Measurements from ENCODE around the gene PPP2R5E.
A peak's percentile ranks its signal among the peaks of the same experiment; 100 is the strongest.
"Not testable (repeated sequence)": the region's sequence is repeated elsewhere in the genome, so short reads cannot be mapped to it uniquely, and the experiment has no call there.

The PPP2R5E gene

GRCh38 chr14:63543000-63543825, at the start of gene PPP2R5E:
TSS of gene PPP2R5E (minus strand) at chr14:63543377. CDS start at chr14:63539685, 3,692 bp downstream.
- DNase-seq: peak; percentile 99

- not testable (repeated sequence) for DNase-seq
Measured at GRCh38 chr14:63583046-63583445, 39.9 kb upstream of the PPP2R5E start.

- DNase-seq: no peak
Measured at GRCh38 chr14:63581491-63581890, 38.3 kb upstream of the PPP2R5E start.

- no peak for DNase-seq
Measured at GRCh38 chr14:63578300-63578699, 35.1 kb upstream of the PPP2R5E start.

- no peak for DNase-seq
Measured at GRCh38 chr14:63573581-63573980, 30.4 kb upstream of the PPP2R5E start.

GRCh38 chr14:63565448-63565847, 22.3 kb upstream of the PPP2R5E start:
- DNase-seq: peak; percentile 33

GRCh38 chr14:63564318-63564717, 21.1 kb upstream of the PPP2R5E start:
- no peak for DNase-seq

GRCh38 chr14:63563370-63564026, 20.3 kb upstream of the PPP2R5E start:
- DNase-seq: no peak

GRCh38 chr14:63562405-63562804, 19.2 kb upstream of the PPP2R5E start:
- DNase-seq: no peak

GRCh38 chr14:63555572-63555971, 12.4 kb upstream of the PPP2R5E start:
- no peak for DNase-seq

- no peak for DNase-seq
Measured at GRCh38 chr14:63551332-63551731, 8.2 kb upstream of the PPP2R5E start.

- DNase-seq: no peak
Measured at GRCh38 chr14:63547798-63548335, 4.7 kb upstream of the PPP2R5E start.

GRCh38 chr14:63545431-63545830, 2.3 kb upstream of the PPP2R5E start:
- no peak for DNase-seq

- no peak for DNase-seq
Measured at GRCh38 chr14:63544591-63545299, 1.6 kb upstream of the PPP2R5E start.

GRCh38 chr14:63543826-63544406, 739 bp upstream of the PPP2R5E start:
- peak; percentile 74 for DNase-seq

- DNase-seq: peak; percentile 42
Measured at GRCh38 chr14:63542231-63542999, 762 bp downstream of the PPP2R5E start.

GRCh38 chr14:63535918-63536317, 7.3 kb downstream of the PPP2R5E start:
- DNase-seq: no peak

GRCh38 chr14:63533474-63533873, 9.7 kb downstream of the PPP2R5E start:
- DNase-seq: no peak

- no peak for DNase-seq
Measured at GRCh38 chr14:63524537-63525155, 18.5 kb downstream of the PPP2R5E start.

GRCh38 chr14:63523735-63524426, 19.3 kb downstream of the PPP2R5E start:
- peak; percentile 18 for DNase-seq

GRCh38 chr14:63522511-63522910, 20.7 kb downstream of the PPP2R5E start:
- not testable (repeated sequence) for DNase-seq

Data from NCI-H2171 treated with DMSO at 0.1 percent for 48 hours (cell line).